ENCODE results near the gene NOX5. TPM values are rescaled to one million over a fixed set of nuclear protein-coding genes. Genes with fewer than 3 reads are reported as not detected.

The NOX5 gene
- total and polyA plus RNA-seq, 2 of the 4 experiments (the other 2 are of a cell fraction) = 0.07 TPM; not detected in 1

- intact Hi-C loops (cut with micrococcal nuclease) (no loop called here), in situ Hi-C loops (cut with MboI; ENCODE audit: low sequenced_read_pairs) (no loop called here), dilution Hi-C loops (cut with HindIII; ENCODE audit: low sequenced_read_pairs, unreplicated experiment) (no loop called here)
- no TSS peak for BruUV-seq (replicated peaks)
- TF ChIP-seq CTCF (conservative IDR thresholded peaks at IDR 0.05; ENCODE audit: low read depth, low read length) (no peak), RCOR1 (IDR thresholded peaks at IDR 0.05; ENCODE audit: insufficient replicate concordance, low read length) (no peak), BHLHE40 (IDR thresholded peaks at IDR 0.05; ENCODE audit: low read depth, low read length) (no peak), CHD1 (IDR thresholded peaks at IDR 0.05; ENCODE audit: low read depth, low read length) (no peak), MAZ (IDR thresholded peaks at IDR 0.05; ENCODE audit: borderline replicate concordance, low read depth, low read length) (no peak), FOS (IDR thresholded peaks at IDR 0.05; ENCODE audit: low read depth, low read length) (no peak), RFX5 (IDR thresholded peaks at IDR 0.05; ENCODE audit: low read depth, low read length) (no peak), SMC3 (IDR thresholded peaks at IDR 0.05; ENCODE audit: low read depth, low read length) (no peak), CEBPB (IDR thresholded peaks at IDR 0.05; ENCODE audit: low read depth, low read length) (no peak), MAFK (IDR thresholded peaks at IDR 0.05; ENCODE audit: low read depth, low read length) (no peak), NFE2L2 (IDR thresholded peaks at IDR 0.05; ENCODE audit: low read depth, low read length) (no peak), RAD21 (IDR thresholded peaks at IDR 0.05; ENCODE audit: low read length) (no peak), ELK1 (IDR thresholded peaks at IDR 0.05; ENCODE audit: borderline replicate concordance, low read depth, low read length) (no peak)
- no peak overlapping the region for H3K27ac ChIP-seq (ENCODE audit: insufficient read depth, low read length)
- H2BK5ac ChIP-seq (ENCODE audit: low read depth, low read length, poor library complexity, severe bottlenecking) = no peak overlapping the region
- no peak overlapping the region for H2AK9ac ChIP-seq (replicated peaks; ENCODE audit: low read depth, low read length, poor library complexity)
- DNase-seq = no peak
- H3K9me1 ChIP-seq (ENCODE audit: insufficient read depth, low read length) = no peaks in the 10 kb centered on the region
- ATAC-seq (ENCODE audit: low read depth) = no peak
- no peak overlapping the region for H2BK20ac ChIP-seq (ENCODE audit: low read depth, low read length)
- H4K8ac ChIP-seq (ENCODE audit: low read depth in 2 of 2, low read length in 2 of 2) = no peak overlapping the region
- H3K36me3 ChIP-seq (ENCODE audit: control insufficient read depth, insufficient read depth, low read length) = no peaks in the 10 kb centered on the region
- CTCF ChIA-PET = no interaction called here
- H3K79me1 ChIP-seq (ENCODE audit: low read depth in 1 of 2, low read length in 2 of 2) = no peaks in the 10 kb centered on the region
- no peak overlapping the region for H2BK120ac ChIP-seq (ENCODE audit: low read depth, low read length)
- H3K27me3 ChIP-seq (ENCODE audit: control insufficient read depth, insufficient read depth, low read length) = peaks cover 5% of the 10 kb centered on the region
- no peak overlapping the region for H4K91ac ChIP-seq (ENCODE audit: insufficient read depth, low read depth, low read length)
- peaks cover 3% of the 10 kb centered on the region for H3K9me3 ChIP-seq (ENCODE audit: control insufficient read depth, insufficient read depth, low read length)
- POLR2A ChIA-PET (ENCODE audit: unreplicated experiment) = no interaction called here
- no peaks in the 10 kb centered on the region for H3K4me1 ChIP-seq (ENCODE audit: control insufficient read depth, insufficient read depth, low read length)
- H3K4ac ChIP-seq (ENCODE audit: low read depth, low read length) = no peak overlapping the region
- H3K14ac ChIP-seq (replicated peaks; ENCODE audit: low read depth, low read length) = no peak overlapping the region
- no peak overlapping the region for H3K18ac ChIP-seq (ENCODE audit: low read depth, low read length)
- H3K56ac ChIP-seq (ENCODE audit: extremely low read depth, insufficient read depth, low read length) = no peak overlapping the region
- H3K4me3 ChIP-seq (ENCODE audit: insufficient read depth, low read depth, low read length) = no peak overlapping the region
- H4K20me1 ChIP-seq (ENCODE audit: insufficient read depth, low read length) = no peaks in the 10 kb centered on the region
- no peak overlapping the region for H2AK5ac ChIP-seq (ENCODE audit: low read depth, low read length)
- H3K23ac ChIP-seq (ENCODE audit: low read depth, low read length) = no peak overlapping the region
- H2BK15ac ChIP-seq (ENCODE audit: low read depth, low read length) = no peak overlapping the region
- no peak overlapping the region for H3K9ac ChIP-seq (ENCODE audit: low read depth, low read length)
- no peak overlapping the region for H4K5ac ChIP-seq (ENCODE audit: low read depth, low read length)
- no peak overlapping the region for H2AFZ ChIP-seq (replicated peaks; ENCODE audit: low read length, poor library complexity)
- H3K4me2 ChIP-seq (ENCODE audit: low read depth, low read length) = no peak overlapping the region
Measured at GRCh38 chr15:68969298-68969697, 45.2 kb upstream of the NOX5 start.
